Tibial nerve (tissue), 3 donors: Measurements from ENCODE around the gene FRMD4B.

Source experiments
- CTCF ChIP-seq, 5 experiments: fragments of 200-600 bp in 3 of 5; fragments of 450-650 bp in 2 of 5; sonication (generic) in 3 of 5; IDR thresholded peaks; one replicate each; pipeline ENCODE4 v1.5.1; 2016 to 2019; ENCODE audit warnings: antibody characterized with exemption in 5 of 5, mild to moderate bottlenecking in 3 of 5, moderate library complexity in 2 of 5
- POLR2A ChIP-seq, 2 donors: fragments of 450-650 bp; IDR thresholded peaks; one replicate each; pipeline ENCODE4 v1.6.1; 2017; ENCODE audit warnings: antibody characterized with exemption in 2 of 2, mild to moderate bottlenecking in 2 of 2, moderate library complexity in 2 of 2

- TF ChIP-seq CTCF (IDR thresholded peaks at IDR 0.05), result no peak
- no peak for TF ChIP-seq POLR2A (IDR thresholded peaks at IDR 0.05)
Measured at GRCh38 chr3:69251078-69251805, 134.6 kb downstream of the FRMD4B start.
